SKM-1 (cell line): ENCODE results near the gene ITPRIPL1.
"Not testable (repeated sequence)": the region's sequence is repeated elsewhere in the genome, so short reads cannot be mapped to it uniquely, and the experiment has no call there.

ENCODE experiments used
- DNase-seq: peaks from one replicate; lab custom pipeline; 2025; ENCODE audit not compliant: unreplicated experiment; lab: John Stamatoyannopoulos, UW

The ITPRIPL1 gene, protein sequence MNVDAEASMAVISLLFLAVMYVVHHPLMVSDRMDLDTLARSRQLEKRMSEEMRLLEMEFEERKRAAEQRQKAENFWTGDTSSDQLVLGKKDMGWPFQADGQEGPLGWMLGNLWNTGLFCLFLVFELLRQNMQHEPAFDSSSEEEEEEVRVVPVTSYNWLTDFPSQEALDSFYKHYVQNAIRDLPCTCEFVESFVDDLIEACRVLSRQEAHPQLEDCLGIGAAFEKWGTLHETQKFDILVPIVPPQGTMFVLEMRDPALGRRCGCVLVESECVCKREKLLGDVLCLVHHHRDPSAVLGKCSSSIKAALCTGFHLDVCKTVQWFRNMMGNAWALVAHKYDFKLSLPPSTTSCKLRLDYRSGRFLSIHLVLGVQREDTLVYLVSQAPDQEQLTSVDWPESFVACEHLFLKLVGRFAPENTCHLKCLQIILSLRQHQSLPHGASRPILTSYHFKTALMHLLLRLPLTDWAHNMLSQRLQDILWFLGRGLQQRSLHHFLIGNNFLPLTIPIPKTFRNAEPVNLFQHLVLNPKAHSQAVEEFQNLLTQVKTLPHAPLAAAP

GRCh38 chr2:96325041-96325883 lies at the start of gene ITPRIPL1:
ITPRIPL1 (plus strand) TSS chr2:96325317; CDS start chr2:96325840, 523 bp downstream.
- DNase-seq = no peak

DNA sequence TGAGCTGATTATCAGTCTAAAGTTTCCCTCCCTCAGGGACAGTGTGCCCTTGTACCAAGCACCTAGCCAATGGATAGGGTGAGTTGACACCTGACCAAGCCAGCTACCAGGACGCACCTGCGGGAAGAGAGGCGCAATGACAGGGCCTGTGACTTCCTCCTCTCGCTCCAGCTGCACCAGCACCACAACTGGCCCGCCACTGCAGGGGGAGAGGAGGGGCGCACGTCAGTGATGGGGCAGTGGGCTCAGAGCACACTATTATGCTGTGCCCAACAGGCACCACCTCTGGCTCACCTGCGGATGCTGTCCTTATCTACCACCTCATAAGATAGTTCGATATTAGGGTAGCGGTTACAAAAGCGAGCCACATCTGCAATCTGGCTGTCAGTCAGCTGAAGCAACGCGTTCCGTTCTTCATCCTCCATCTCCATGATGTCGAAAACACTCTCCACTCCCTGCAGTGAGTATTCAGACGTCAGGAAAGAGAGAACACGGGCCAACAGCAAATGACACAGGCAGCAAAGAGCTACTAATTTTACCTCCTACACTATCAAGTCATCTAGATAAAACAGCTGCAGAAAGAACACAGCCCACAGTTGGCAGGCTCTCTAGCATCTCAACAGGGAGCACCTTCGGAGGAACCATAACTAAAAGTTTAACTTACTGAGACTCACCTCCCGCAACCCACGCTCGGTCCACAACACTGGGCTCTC lies 48.2 kb upstream of the ITPRIPL1 start:
- DNase-seq = no peak

- no peak for DNase-seq
These were observed 37.8 kb upstream of the ITPRIPL1 start for GRCh38 chr2:96287273-96287856.

DNA sequence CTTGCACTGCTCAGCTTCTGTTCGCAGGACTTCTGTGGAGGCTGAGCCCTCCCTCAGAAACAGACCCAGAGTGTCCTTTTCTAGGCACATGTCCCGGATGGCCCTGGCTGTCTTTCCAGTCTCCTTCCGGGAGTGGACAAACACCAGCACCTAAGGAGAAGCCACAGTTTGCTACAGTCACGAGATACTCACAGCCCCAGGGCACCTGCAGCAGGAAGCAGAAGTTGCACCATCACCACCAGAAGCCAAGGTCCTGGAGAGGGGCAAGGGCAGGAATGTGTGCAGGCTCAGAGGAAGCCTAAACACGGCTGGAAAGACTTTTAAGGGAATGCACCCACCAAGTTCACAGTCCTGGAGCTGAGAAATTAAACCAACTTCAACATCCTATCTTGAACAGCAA lies 33.4 kb upstream of the ITPRIPL1 start:
- no peak for DNase-seq

GRCh38 chr2:96294271-96294670 lies 30.8 kb upstream of the ITPRIPL1 start:
- DNase-seq = not testable (repeated sequence)

- DNase-seq = no peak
These were observed 28.2 kb upstream of the ITPRIPL1 start for GRCh38 chr2:96296925-96297324.

- no peak for DNase-seq
These were observed 23.3 kb upstream of the ITPRIPL1 start for GRCh38 chr2:96301865-96302264.

- DNase-seq = no peak
These were observed 20.5 kb upstream of the ITPRIPL1 start for GRCh38 chr2:96304606-96305005.

- peak; percentile 89 for DNase-seq
These were observed 19.8 kb upstream of the ITPRIPL1 start, which contains the start of gene SNRNP200 for GRCh38 chr2:96305091-96305978. SNRNP200 (minus strand) TSS chr2:96305546; CDS start chr2:96305437, 109 bp downstream.

DNA sequence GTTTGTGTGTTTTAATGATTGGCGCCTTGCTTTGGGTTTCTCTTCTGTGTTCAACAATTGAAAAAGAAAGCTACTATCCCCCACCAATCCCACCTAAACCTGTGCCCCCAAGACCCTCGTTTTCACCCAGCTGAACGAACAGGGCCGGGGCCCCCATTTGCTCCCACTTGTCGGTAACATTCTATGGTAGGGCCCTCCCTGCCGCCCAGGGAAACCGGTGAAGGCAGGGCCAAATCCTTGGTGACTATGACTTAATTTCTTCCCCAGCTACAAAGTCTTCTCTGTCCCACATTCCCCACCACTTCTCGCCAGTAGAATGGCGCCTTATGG lies 19.2 kb upstream of the ITPRIPL1 start:
- DNase-seq = no peak

GRCh38 chr2:96306370-96306769 lies 18.7 kb upstream of the ITPRIPL1 start:
- DNase-seq = no peak

GRCh38 chr2:96308248-96308647 lies 16.9 kb upstream of the ITPRIPL1 start:
- no peak for DNase-seq

GRCh38 chr2:96315005-96315399 lies 10.1 kb upstream of the ITPRIPL1 start:
- no peak for DNase-seq

DNA sequence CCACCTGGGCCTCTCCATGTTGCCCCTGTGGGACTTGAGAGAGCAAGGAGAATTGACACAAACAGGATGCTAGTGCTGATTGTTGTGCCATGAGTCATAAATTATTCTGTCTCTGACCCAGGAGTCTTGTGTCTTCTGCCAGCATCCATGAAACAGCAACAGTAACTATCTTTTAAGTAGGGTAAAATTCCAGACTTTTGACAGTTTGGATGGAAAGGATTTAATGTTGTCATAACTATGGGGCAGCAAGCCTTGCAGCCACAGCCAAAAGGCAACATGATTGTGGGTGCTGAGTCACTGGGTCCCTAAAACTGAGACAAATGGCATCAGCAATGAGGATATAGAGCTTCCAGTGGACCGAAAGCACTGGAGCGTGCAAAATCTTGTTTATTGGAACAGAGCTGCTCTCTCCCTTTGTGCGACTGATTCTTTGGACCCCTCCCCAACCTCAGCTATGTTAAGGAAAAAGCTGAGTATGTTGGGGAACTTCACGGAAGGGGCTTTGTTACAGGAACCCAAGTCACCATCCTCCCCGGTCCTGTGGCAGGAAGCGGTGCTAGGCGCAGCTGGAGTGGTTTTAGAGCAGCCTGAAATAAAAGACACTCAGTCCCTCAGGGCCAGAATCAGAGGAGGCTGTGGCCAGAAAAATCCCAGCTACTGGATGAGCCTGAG lies 9.6 kb upstream of the ITPRIPL1 start:
- no peak for DNase-seq

DNA sequence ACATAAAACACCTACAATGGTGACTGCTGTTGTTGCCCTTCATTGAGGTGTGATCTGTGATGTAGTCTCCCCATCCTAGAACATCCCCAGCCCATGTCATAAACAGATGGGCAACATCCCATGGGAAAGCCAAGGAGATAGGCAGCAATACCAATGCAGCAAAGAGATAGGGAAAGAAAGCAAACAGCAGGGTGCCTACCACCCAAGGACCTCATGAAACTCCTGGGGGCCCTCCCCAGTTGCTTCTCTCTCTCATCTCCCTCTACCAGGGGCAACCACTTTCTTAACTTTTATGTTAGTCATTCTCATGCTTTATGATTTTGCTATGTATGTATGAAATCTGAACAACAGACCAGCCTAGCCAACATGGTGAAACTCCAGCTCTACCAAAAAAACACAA lies 8.1 kb upstream of the ITPRIPL1 start:
- DNase-seq = no peak

DNA sequence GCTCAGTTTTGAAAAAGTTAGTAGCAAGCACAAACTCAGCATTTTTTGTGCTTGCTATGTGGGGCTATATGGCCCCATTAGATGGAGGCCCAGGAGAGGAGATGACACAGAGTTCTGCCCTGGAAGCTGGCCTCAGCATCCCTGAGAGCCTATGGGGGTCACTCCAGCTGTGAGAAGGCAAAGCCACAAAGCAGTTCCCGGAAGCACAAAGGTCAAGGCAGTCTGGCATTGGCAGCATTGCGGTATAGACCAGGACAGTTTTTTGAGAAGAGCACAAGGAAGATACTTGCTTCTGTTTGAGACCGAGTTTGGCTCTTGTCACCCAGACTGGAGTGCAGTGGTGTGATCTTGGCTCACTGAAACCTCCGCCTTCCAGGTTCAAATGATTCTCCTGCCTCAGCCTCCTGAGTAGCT lies 7.5 kb upstream of the ITPRIPL1 start:
- no peak for DNase-seq

GRCh38 chr2:96318723-96319122 lies 6.4 kb upstream of the ITPRIPL1 start:
- DNase-seq = no peak

DNA sequence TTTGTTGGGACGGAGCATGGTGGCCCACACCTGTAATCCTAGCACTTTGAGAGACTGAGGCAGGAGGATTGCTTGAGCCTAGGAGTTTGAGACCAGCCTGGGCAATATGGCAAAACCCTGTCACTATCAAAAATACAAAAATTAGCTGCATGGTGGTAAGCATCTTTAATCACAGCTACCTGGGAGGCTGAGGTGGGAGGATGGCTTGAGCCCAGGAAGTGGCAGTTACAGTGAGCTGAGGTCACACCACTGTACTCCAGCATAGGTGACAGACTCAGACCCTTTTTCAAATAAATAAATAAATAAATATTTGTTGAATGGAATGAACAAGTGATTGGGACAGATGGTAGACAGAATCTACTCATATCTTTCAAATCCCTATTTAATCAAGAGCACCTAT lies 5.7 kb upstream of the ITPRIPL1 start:
- no peak for DNase-seq

DNA sequence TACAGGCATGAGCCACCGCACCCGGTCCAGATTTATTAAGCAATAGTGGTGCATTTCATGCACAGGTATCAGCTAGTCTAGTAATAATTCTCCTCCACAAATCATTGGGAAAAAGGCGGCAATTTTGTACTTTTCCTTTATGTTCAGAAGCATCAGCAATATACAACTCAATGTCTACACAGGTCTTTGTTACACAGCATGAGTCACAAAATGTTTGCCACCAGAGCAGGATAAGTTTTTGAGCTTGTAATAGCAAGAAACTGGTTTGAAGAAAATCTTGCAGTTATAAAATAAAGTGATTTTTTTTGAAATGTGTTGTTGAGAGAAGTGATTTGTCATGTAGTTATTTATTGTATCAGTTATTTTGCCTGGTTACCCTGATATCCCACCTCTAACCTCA lies 4.8 kb upstream of the ITPRIPL1 start:
- no peak for DNase-seq
